Spleen (tissue), 11 donors: ENCODE measurements around the gene MKNK1. TPM values are rescaled to one million over a fixed set of nuclear protein-coding genes. Genes with fewer than 3 reads are reported as not detected.

Experiments
- DNase-seq: peaks from one replicate; pipeline ENCODE4 v3.0.0-alpha.2; 2020
- H3K27ac ChIP-seq, 8 donors: fragments of 200-600 bp; sonication (generic) in 7 of 8; 1 replicate in 4 of 8; 2 replicates in 4 of 8; pipeline versions ENCODE4 v1.5.0 to v1.8.0; 2016 to 2021; ENCODE audit warnings: inconsistent platforms in 4 of 8, mild to moderate bottlenecking in 4 of 8, moderate library complexity in 1 of 8
- H3K27me3 ChIP-seq, 7 donors: fragments of 200-600 bp; sonication (generic) in 6 of 7; replicated peaks in 1 of 7; 1 replicate in 4 of 7; 2 replicates in 3 of 7; pipeline versions ENCODE4 v1.5.0 to v1.8.0; 2016 to 2021; ENCODE audit warnings: inconsistent platforms in 3 of 7, mild to moderate bottlenecking in 1 of 7
- H3K36me3 ChIP-seq, 6 donors: fragments of 200-600 bp; sonication (generic) in 5 of 6; 1 replicate in 4 of 6; 2 replicates in 2 of 6; pipeline versions ENCODE4 v1.5.0 to v1.8.0; 2016 to 2021; ENCODE audit warnings: inconsistent platforms in 2 of 6
- H3K4me1 ChIP-seq, 6 donors: fragments of 200-600 bp; sonication (generic) in 5 of 6; 1 replicate in 3 of 6; 2 replicates in 3 of 6; pipeline versions ENCODE4 v1.5.0 to v1.8.0; 2016 to 2021; ENCODE audit warnings: inconsistent platforms in 3 of 6
- H3K4me3 ChIP-seq, 8 donors: fragments of 200-600 bp; sonication (generic) in 7 of 8; 1 replicate in 4 of 8; 2 replicates in 4 of 8; pipeline versions ENCODE4 v1.5.0 to v1.8.0; 2016 to 2021; ENCODE audit warnings: inconsistent platforms in 4 of 8, mild to moderate bottlenecking in 4 of 8, moderate library complexity in 2 of 8
- H3K9me3 ChIP-seq, 8 donors: fragments of 200-600 bp; sonication (generic) in 7 of 8; 1 replicate in 4 of 8; 2 replicates in 4 of 8; pipeline versions ENCODE4 v1.5.0 to v1.8.0; 2016 to 2021; ENCODE audit warnings: inconsistent platforms in 4 of 8
- CTCF ChIP-seq, 11 experiments: fragments of 200-600 bp in 7 of 11; fragments of 450-650 bp in 4 of 11; sonication (generic) in 4 of 11; IDR thresholded peaks in 8 of 11; conservative IDR thresholded peaks in 3 of 11; 1 replicate in 7 of 11; 2 replicates in 4 of 11; pipeline versions ENCODE4 v1.4.0 to v1.8.0; 2016 to 2021; ENCODE audit warnings: antibody characterized with exemption in 11 of 11, inconsistent platforms in 4 of 11, mild to moderate bottlenecking in 1 of 11
- POLR2A ChIP-seq, 3 donors: fragments of 450-650 bp; IDR thresholded peaks; one replicate each; pipeline ENCODE4 v1.5.1; 2017; ENCODE audit warnings: antibody characterized with exemption in 3 of 3, mild to moderate bottlenecking in 1 of 3
- POLR2AphosphoS5 ChIP-seq, 3 donors: sonication (generic); formaldehyde crosslinking; IDR thresholded peaks; one replicate each; pipeline ENCODE4 v1.5.1; 2017; ENCODE audit warnings: antibody characterized with exemption in 3 of 3
- WGBS, 5 donors: extraction: QIAGEN DNeasy Blood & Tissue Kit in 3 of 5; methylation state at CpG; one replicate each; pipeline versions ENCODE4 v1.1.5 to v1.1.7; 2013 to 2018; 5-methylcytosine and 5-hydroxymethylcytosine counted together
- intact Hi-C: fragments of 100-400 bp; cut with DNase I; formaldehyde crosslinking; loops from one replicate; pipeline ENCODE4 v1.15.0; 2023; ENCODE audit warnings: low total_unique reads
- polyA plus RNA-seq, 3 donors: library from polyadenylated mRNA; stranded (reverse); fragments of 200-250 nt; gene quantifications; one replicate each; pipeline ENCODE4 v1.2.1, GENCODE V29; 2013
- total RNA-seq, 7 donors: library from RNA; depleted of rRNA in 3 of 7; stranded (reverse); fragments of >200 nt in 3 of 7; fragmentation: NEBNext Ultra II Directional in 4 of 7; extraction: Animal tissue kit (Norgen Biotek cat#: 25700) in 4 of 7; gene quantifications; one replicate each; pipeline versions ENCODE4 v1.1.0 to v1.2.1, GENCODE V29; 2016 to 2021
- donor health status: healthy with polysubstance abuse.
- donor health status: DM: no; HTN: no; CAD: no; lungs with moderate emphysema.
- donor health status: DM: no; HTN: no; CAD: no.
- donor health status: Bipolar disorder and iron deficiency.
- donor health status: healthy.
- donor health status: DM: no; HTN: no; CAD: no.
- donor health status: DM: yes; HTN: yes; CAD: no.

Gene MKNK1
- total and polyA plus RNA-seq, 10 donors: 19.2 to 169 (median 91.1) TPM

GRCh38 chr1:46594063-46594462 is 10.0 kb downstream of the MKNK1 start:
- H3K27me3 ChIP-seq: no peaks in the 10 kb centered on the region
- DNase-seq: no peak
- peaks cover 5 to 69% (median 50%) of the 10 kb centered on the region in 6 donors for H3K36me3 ChIP-seq
- TF ChIP-seq POLR2A (IDR thresholded peaks at IDR 0.05): no peak
- no peak for TF ChIP-seq CTCF (IDR thresholded peaks at IDR 0.05 in 8 of 11, conservative IDR thresholded peaks at IDR 0.05 in 3 of 11)
- peak in 1 of 3 donors; percentile 24 for TF ChIP-seq POLR2AphosphoS5 (IDR thresholded peaks at IDR 0.05)
- intact Hi-C loops: no loop called here
- 48 to 71% (median 53%) methylated on average over 5 of the region's 5 CpGs for WGBS, 5 donors
- no peaks in the 10 kb centered on the region for H3K9me3 ChIP-seq
- H3K4me3 ChIP-seq: peak overlapping the region in 1 of 8 donors; percentile 26
- peaks cover 0 to 64% (median 27%) of the 10 kb centered on the region in 6 donors for H3K4me1 ChIP-seq
- peak overlapping the region; percentile 69 to 95 (median 82) for H3K27ac ChIP-seq

GRCh38 chr1:46592823-46593222 is 11.2 kb downstream of the MKNK1 start:
- no peak overlapping the region for H3K4me3 ChIP-seq
- peaks cover 0 to 55% (median 25%) of the 10 kb centered on the region in 6 donors for H3K4me1 ChIP-seq
- no peak for DNase-seq
- 81 to 97% (median 83%) methylated on average over 4 of the region's 4 CpGs for WGBS, 5 donors
- H3K9me3 ChIP-seq: no peaks in the 10 kb centered on the region
- H3K36me3 ChIP-seq: peaks cover 5 to 74% (median 53%) of the 10 kb centered on the region in 6 donors
- intact Hi-C loops: no loop called here
- TF ChIP-seq POLR2A (IDR thresholded peaks at IDR 0.05) (no peak), CTCF (IDR thresholded peaks at IDR 0.05 in 8 of 11, conservative IDR thresholded peaks at IDR 0.05 in 3 of 11) (no peak), POLR2AphosphoS5 (IDR thresholded peaks at IDR 0.05) (no peak)
- peak overlapping the region in 3 of 8 donors; percentile 92 to 95 (median 93) for H3K27ac ChIP-seq
- H3K27me3 ChIP-seq: no peaks in the 10 kb centered on the region

- no peaks in the 10 kb centered on the region for H3K9me3 ChIP-seq
- 94 to 100% (median 98%) methylated on average over 3 of the region's 3 CpGs for WGBS, 5 donors
- intact Hi-C loops: no loop called here
- H3K4me1 ChIP-seq: peaks cover 0 to 54% (median 23%) of the 10 kb centered on the region in 6 donors
- TF ChIP-seq CTCF (IDR thresholded peaks at IDR 0.05 in 8 of 11, conservative IDR thresholded peaks at IDR 0.05 in 3 of 11): no peak
- TF ChIP-seq POLR2A (IDR thresholded peaks at IDR 0.05): no peak
- TF ChIP-seq POLR2AphosphoS5 (IDR thresholded peaks at IDR 0.05): no peak
- H3K27ac ChIP-seq: peak overlapping the region in 2 of 8 donors; percentile 10 to 11
- H3K36me3 ChIP-seq: peaks cover 5 to 93% (median 69%) of the 10 kb centered on the region in 6 donors
- no peaks in the 10 kb centered on the region for H3K27me3 ChIP-seq
- DNase-seq: no peak
- no peak overlapping the region for H3K4me3 ChIP-seq
Observed at GRCh38 chr1:46589529-46589928, 14.5 kb downstream of the MKNK1 start.

GRCh38 chr1:46587069-46587468 is 17.0 kb downstream of the MKNK1 start:
- Histone ChIP-seq H3K4me1 (peaks cover 0 to 58% (median 32%) of the 10 kb centered on the region in 6 donors), H3K9me3 (no peaks in the 10 kb centered on the region), H3K27me3 (no peaks in the 10 kb centered on the region), H3K36me3 (peaks cover 5 to 96% (median 68%) of the 10 kb centered on the region in 6 donors), H3K4me3 (no peak overlapping the region), H3K27ac (peak overlapping the region in 4 of 8 donors; percentile 47 to 79 (median 69))
- TF ChIP-seq POLR2AphosphoS5 (IDR thresholded peaks at IDR 0.05) (peak; percentile 36 to 70 (median 62)), CTCF (IDR thresholded peaks at IDR 0.05 in 8 of 11, conservative IDR thresholded peaks at IDR 0.05 in 3 of 11) (no peak), POLR2A (IDR thresholded peaks at IDR 0.05) (no peak)
- 46 to 85% (median 74%) methylated on average over 7 of the region's 7 CpGs for WGBS, 5 donors
- intact Hi-C loops: no loop called here
- DNase-seq: peak; percentile 82
